GM15510 (cell line): ENCODE data around the gene P2RX2.

ENCODE experiments used
- POLR2A ChIP-seq: IDR thresholded peaks from 3 replicates; pipeline ENCODE4 v1.6.1; 2011; ENCODE audit warnings: borderline replicate concordance; ENCODE audit not compliant: insufficient read length; ENCODE audit errors: extremely low read depth

P2RX2 gene

DNA sequence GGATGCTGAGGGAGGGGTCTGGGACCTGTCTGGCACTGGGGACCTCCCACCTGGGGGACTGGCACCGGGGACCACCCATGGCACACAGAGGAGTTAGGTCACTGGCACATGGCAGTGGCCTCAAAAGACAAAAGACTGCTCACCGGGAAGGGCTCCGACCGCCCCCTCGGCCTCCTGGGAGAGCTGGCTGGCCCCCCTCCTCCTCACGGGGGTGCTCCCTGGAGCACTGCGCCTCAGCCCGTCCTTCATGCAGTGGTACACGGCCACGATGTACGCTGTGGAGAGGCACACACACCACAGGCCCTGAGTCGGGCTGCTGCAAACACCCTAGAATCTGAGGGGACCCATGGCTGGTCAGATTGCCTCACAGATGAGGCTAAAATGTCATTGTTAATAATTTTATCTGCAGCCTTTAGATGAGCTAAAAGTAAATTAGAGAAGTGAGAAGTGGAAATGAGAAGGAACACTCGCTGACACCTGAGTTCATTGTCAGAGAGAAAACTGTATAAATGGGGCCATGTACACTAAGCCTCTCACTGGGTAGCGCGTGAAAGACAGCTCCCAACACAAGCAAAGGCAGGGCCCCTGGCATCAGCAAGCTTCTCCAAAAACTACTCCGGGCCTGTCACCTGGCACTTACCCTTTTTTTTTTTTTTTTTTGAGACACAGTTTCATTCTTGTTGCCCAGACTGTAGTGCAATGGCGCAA, 14.1 kb downstream of the P2RX2 start:
- TF ChIP-seq POLR2A, result no peak

DNA sequence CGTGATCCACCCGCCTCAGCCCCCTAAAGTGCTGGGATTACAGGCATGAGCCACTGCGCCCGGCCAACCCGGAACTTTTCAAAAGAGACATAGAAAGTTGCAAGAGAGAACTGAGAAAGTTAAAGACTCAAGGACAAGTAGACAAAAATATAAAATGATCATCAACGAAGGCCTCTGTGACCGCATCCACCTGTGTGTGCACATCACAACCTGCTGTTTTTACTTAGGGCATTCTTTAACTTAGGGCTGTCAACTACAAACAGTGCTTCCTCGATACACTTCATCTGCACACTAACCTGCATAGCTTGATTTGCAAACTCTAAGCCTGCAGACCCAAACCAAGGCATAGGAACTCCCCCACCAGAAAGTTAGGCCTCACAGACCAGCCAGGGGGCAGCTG, 14.8 kb downstream of the P2RX2 start:
- TF ChIP-seq POLR2A, result no peak

DNA sequence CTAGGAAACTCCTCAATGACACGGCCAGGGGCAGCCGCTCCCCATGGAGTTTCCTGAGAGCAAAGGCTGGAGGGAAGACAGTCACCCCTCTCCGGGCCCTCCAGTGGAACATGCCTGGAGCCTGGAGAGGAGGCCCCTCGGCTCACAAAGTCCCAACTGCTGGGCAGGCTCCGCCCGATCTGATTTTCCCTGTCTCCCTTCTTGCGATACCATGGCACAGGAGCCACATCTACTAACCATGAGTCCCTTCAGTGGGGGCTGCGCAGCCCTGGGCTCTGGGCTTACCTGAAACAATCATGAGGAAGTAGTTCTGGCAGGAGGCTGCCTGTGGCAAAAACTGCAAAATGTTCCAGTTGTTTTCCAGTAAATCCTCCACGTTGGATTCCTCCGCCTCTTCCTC, 15.3 kb downstream of the P2RX2 start:
- no peak for TF ChIP-seq POLR2A

DNA sequence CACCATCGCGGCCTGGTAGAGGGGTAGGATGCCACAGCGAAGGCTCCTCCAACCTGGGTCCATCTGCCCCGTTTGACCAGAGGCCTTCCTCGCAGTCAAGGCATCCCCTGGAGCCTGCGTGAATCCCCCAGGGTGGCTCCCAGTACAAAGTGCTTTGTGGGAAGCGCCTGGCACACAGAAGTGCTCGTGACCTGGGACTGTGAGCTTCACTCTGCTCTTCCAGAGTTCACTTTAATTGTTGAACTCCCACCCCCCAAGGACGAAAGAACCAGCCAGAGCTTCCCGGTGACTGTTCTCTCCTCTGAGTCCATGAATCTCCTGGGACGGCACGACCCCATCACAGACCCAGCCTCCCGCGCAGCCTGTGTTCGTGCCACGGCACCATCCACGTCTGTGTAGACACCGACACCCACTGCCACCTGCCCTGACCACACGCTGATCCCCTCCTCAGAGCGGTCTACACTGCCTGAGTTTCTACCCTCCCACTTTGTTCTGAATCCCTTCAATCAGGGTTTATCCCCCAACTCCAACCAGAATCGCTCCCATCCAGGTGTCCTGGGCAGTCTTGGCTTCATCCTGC, 15.9 kb downstream of the P2RX2 start:
- TF ChIP-seq POLR2A, result no peak

DNA sequence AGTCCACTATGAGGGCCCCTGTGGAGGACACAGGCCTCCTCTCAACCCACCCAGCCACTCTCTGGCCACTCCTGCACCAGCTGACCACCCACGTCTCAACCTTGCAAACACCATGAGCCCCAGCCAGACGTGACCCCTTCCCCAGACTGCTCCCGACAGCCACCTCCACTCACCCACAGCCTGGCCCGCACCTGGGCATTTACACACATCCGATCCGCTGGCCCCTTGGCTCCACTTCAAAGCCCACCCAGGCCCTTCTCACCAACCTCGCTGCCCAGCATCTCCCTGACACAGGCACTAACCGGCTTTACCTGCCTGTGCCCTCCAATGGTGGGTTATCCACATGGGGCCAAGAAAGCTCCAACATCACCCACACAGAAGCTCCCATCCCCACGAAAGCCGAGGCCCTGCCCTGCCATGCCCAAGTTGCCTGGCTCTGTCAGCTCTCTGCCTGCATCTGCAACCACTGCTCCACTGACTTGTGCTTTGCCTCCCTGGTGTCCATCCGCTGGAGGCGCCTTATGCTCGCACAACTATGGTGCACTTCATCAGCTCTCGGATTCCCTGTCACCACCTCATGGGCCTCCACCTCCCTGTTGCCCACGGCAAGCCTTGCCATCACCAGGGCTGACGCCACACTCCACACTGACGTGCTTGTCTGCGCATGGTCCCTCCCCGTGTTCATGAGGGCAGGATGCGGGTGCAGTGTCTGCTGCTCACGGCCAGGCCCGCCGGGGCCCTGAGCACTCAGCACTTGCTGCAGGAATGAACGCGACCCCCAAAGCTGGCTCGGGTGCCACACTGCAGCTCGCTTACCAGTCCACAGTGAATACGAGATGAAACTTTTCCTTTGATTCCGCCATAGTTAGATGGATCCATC, 16.7 kb downstream of the P2RX2 start:
- no peak for TF ChIP-seq POLR2A

DNA sequence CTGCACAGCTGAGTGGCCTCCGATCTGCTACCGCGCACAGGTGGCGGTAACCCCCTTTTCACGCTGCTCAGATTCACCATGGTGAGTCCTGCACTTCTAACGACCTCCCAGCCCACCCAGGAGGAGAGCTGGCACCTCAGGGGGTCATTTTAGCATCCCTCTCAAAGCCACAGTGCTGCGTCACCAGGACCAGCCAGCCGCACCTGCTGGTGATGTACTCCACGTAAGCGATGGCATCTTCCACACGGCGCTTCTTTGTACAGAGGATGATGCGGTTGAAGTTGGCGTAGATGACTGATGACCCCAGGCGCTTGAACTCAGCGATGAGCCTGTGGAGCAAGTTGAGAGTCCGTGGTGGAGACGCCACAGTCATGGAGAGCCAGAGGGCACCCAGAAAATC, 19.2 kb downstream of the P2RX2 start:
- TF ChIP-seq POLR2A, result no peak

DNA sequence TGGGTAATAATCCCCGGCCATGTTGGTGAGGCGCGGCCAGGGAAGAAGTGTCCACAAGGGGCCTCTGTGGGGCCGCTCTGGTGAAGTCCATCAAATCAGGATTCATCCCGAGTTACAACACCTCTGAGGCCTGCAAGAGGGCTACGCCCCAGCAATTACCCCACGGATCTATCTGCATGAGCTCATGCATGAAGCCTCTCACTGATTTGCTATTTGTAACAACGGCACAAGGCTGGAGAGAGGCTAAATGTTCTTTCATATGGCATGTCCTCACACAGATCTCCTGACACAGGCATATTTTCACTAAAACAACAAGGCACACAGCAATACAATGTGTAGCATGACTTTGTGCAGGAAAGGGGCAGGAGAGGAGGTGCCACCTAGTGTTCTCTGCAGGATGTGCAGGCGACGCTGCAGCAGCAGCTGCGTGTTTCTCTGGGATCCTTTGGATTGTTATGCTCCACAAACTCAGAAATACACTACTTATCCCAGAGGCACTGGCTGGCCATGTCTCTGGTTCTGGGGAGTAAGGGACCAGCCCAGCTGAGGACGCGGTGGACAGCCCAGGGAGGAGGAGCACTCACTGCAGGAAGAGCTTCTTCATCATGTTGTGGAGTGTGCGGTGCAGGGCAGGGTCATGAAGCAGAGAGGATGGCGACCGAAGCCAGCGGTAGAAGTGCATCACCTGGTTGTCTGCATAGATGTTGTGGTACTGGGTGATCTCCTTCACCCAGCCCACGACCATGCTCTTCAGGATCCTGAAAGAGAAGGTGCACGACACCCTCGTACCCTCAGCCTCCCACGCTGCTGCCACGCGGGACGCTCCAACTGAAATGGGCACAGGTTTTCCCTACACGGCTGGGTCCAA, 20.2 kb downstream of the P2RX2 start:
- no peak for TF ChIP-seq POLR2A

DNA sequence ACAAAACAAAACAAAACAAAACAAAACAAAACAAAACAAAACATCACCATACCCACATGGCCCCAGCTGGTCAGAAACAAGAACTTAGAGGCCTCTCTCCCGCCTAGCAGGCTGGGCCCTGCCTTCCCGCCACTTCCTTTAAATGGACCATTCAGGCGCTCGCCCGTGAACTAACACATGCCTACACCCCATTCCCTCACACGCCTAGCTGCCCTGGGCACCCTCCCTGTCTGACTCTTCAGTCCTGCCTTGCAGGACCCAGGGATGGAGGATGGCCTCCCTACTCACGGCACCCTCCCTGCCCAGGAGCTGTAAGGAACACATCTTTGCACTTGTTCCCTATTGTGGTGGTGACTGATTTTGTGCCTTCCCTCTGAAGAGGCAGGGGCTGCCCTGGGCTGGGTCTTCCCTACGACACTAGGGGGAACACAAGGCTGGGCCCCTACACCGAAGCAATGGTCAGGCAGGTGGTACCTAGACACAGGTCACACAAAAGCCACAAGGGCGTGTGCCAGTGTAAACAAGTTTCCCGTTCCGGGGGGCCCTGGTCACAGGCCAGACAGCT, 21.5 kb downstream of the P2RX2 start:
- TF ChIP-seq POLR2A, result no peak

DNA sequence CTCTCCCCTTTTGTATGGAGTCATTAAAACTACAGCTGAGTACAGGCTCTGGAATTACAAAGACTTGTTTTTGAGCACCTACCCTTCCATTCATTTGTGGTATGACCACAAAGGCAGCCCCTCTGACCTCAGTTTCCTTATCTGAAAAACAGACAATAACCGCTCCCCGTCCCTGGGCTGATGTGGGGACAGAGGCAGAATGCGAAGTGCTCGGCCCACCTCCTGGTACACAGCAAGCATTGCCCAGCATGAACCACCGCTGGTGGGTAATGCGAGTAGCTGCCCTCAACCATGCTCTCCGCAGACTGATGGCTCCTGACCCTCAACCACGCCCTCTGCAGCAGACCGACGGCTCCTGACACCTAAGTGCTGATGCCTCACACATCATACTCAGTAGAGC, 22.4 kb downstream of the P2RX2 start:
- no peak for TF ChIP-seq POLR2A

DNA sequence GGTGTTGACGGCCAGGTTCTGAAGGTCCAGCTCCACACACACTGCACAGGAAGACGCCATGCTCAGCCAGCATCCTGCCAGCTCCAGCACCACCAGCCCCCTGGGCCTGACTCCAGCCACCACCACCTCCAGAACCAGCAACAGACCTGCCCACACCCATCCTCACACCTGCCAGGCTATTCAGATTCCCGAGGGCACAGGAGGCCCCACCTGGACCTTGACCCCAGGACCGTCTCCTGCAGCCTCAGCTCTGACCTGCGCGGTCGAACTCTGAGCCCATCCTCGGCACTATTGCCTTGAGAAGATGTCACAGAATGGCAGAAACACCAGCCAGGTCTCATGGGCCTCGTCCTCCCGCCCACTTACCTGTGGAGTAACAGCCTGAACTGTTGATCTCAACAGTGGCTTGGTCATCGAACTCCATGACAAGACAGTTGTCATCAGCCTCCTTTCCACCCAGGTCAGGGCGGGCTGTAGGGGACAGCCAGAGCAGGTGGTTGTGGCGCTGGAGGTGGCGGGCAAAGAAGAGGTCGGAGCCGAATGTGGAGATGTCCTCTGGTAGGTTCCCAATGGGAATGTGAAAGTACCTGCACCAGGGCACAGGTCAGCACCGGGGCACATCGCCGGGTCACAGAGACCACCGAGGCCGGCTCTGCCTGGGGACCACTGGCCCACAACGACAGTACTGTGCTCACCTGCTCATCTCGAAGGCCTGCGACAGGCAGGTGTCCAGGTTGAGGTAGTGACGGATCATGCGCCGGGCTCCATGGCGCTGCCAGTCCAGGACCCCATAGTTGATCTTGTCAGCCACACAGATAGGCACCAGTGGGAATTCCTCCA, 23.5 kb downstream of the P2RX2 start:
- TF ChIP-seq POLR2A, result no peak

DNA sequence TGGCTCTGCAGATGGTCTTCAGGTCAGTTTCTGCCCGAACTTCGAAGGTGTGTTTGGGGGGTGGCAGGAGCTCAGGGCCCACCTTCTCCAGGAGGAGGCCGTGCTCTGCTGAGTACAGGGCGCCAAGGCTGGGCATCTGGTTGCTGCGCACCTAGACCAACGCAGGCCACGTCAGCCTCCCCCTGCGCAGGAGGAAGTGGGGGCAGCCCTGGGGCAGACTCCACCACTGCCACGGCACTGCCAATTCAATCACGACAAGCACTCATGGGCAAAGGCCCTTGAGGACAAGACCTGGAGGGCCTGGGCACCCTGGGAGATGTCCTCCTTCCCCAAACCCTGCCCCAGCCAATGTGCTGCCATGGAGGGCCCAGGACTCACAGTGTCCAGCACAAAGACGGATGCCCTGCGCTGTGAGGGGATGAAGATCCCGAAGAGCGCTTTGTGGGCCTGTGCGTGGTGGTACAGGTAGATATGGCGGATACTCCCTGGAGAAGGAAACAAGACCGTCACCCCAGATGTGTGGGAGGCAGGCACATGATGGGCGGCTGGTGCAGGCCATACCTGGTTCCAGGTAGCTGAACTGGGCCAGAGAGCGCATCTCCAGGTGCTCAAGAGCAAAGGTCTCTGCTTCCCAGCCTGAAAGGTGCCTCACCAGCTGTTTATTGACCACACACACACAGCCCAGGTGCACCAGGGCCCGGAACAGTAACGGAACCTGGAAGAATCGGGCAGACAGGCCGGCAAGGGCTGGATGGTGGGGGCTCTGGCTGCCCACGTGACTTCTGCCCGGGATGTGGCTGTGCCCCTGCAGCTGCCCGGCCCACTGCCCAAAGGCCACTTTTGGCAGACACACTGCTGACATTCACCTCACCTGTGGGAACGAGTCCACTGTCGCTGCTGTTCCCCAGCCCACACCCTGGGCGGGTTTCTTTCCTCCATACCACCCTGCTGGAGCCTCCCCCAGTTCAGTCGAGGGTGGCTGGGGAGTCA, 24.6 kb downstream of the P2RX2 start:
- TF ChIP-seq POLR2A, result no peak

DNA sequence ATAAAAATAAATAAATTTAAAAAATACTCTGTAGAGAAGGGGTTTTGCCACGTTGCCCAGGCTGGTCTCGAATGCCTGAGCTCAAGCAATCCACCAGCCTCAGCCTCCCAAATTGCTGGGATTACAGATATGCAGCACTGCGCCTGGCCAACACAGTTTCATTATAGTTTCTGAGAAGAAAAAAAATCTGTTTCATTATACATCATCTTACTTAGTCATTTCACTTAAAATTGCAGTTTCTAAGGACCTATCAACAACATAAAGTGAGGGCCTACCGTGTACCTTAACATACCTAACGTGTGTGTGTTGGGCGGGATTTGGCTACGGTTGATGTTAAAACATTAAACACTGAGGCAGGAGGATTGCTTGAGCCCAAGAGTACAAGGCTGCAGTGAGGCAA, 28.3 kb downstream of the P2RX2 start:
- TF ChIP-seq POLR2A, result no peak
